ENCODE data around the gene TTC19.
"Not testable (repeated sequence)": the region's sequence is repeated elsewhere in the genome, so short reads cannot be mapped to it uniquely, and the experiment has no call there.

TTC19 gene

GRCh38 chr17:16050844-16051243 lies 51.2 kb downstream of the TTC19 start:
- Histone ChIP-seq H3K9me3 (ENCODE audit: insufficient read depth, low read length) (no peaks in the 10 kb centered on the region), H3K27me3 (ENCODE audit: low read depth, low read length) (no peaks in the 10 kb centered on the region), H3K36me3 (replicated peaks; ENCODE audit: low read depth, low read length) (peaks cover 7% of the 10 kb centered on the region), H3K9ac (ENCODE audit: low read length) (no peak overlapping the region), H3K4me1 (ENCODE audit: low read length) (no peaks in the 10 kb centered on the region), H4K20me1 (ENCODE audit: insufficient read depth, low read length) (no peaks in the 10 kb centered on the region), H2AFZ (ENCODE audit: low read depth, low read length) (no peak overlapping the region), H3K4me2 (ENCODE audit: low read length) (no peak overlapping the region), H3K4me3 (ENCODE audit: low read length) (no peak overlapping the region), H3K27ac (ENCODE audit: low read length) (no peak overlapping the region), H3K79me2 (ENCODE audit: low read length) (no peaks in the 10 kb centered on the region)
- TF ChIP-seq CTCF (IDR thresholded peaks at IDR 0.05; ENCODE audit: low read depth, low read length) (no peak), EZH2phosphoT487 (IDR thresholded peaks at IDR 0.05; ENCODE audit: low read depth) (no peak)

DNA sequence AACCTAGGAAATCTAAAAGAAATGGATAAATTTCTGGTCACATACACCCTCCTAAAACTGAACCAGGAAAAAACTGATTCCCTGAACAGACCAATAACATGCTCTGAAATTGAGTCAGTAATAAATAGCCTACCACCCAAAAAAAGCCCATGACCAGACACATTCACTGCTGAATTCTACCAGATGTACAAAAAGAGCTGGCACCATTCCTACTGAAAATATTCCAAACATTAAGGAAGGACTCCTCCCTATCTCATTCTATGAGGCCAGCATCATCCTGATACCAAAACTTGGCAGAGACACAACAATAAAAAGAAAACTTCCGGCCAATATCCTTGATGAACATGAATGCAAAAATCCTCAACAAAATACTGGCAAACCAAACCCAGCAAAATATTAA lies 52.9 kb downstream of the TTC19 start:
- Histone ChIP-seq H4K20me1 (ENCODE audit: insufficient read depth, low read length) (no peaks in the 10 kb centered on the region), H3K4me3 (ENCODE audit: low read length) (no peak overlapping the region), H3K36me3 (replicated peaks; ENCODE audit: low read depth, low read length) (peaks cover 4% of the 10 kb centered on the region), H3K4me1 (ENCODE audit: low read length) (no peaks in the 10 kb centered on the region), H3K9ac (ENCODE audit: low read length) (no peak overlapping the region), H3K79me2 (ENCODE audit: low read length) (no peaks in the 10 kb centered on the region), H3K9me3 (ENCODE audit: insufficient read depth, low read length) (no peaks in the 10 kb centered on the region), H3K27me3 (ENCODE audit: low read depth, low read length) (no peaks in the 10 kb centered on the region), H3K27ac (ENCODE audit: low read length) (no peak overlapping the region), H2AFZ (ENCODE audit: low read depth, low read length) (no peak overlapping the region), H3K4me2 (ENCODE audit: low read length) (no peak overlapping the region)
- TF ChIP-seq CTCF (IDR thresholded peaks at IDR 0.05; ENCODE audit: low read depth, low read length): no peak
- no peak for TF ChIP-seq EZH2phosphoT487 (IDR thresholded peaks at IDR 0.05; ENCODE audit: low read depth)

DNA sequence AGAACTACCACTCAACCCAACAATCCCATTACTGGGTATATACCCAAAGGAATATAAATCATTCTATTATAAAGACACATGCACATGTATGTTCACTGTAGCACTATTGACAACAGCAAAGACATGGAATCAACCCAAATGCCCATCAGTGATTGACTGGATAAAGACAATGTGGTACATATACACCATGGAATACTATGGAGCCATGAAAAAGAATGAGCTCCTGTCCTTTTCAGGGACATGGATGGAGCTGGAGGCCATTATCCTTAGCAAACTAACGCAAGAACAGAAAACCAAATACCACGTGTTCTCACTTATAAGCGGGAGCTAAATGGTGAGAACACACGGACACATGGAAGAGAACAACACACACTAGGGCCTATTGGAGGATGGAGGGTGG lies 55.5 kb downstream of the TTC19 start:
- H4K20me1 ChIP-seq (ENCODE audit: insufficient read depth, low read length); H3K27me3 ChIP-seq (ENCODE audit: low read depth, low read length); H3K9ac ChIP-seq (ENCODE audit: low read length); H3K79me2 ChIP-seq (ENCODE audit: low read length); H2AFZ ChIP-seq (ENCODE audit: low read depth, low read length); H3K4me3 ChIP-seq (ENCODE audit: low read length); H3K4me1 ChIP-seq (ENCODE audit: low read length); H3K9me3 ChIP-seq (ENCODE audit: insufficient read depth, low read length); H3K27ac ChIP-seq (ENCODE audit: low read length); H3K4me2 ChIP-seq (ENCODE audit: low read length): not testable (repeated sequence)
- H3K36me3 ChIP-seq (replicated peaks; ENCODE audit: low read depth, low read length): peaks cover 14% of the 10 kb centered on the region

GRCh38 chr17:16061631-16062030 lies 62.0 kb downstream of the TTC19 start:
- no peak for TF ChIP-seq CTCF (IDR thresholded peaks at IDR 0.05; ENCODE audit: low read depth, low read length)
- Histone ChIP-seq H3K4me1 (ENCODE audit: low read length) (no peaks in the 10 kb centered on the region), H3K27ac (ENCODE audit: low read length) (no peak overlapping the region), H3K4me2 (ENCODE audit: low read length) (no peak overlapping the region), H3K79me2 (ENCODE audit: low read length) (no peaks in the 10 kb centered on the region), H2AFZ (ENCODE audit: low read depth, low read length) (no peak overlapping the region), H3K9me3 (ENCODE audit: insufficient read depth, low read length) (no peaks in the 10 kb centered on the region), H3K9ac (ENCODE audit: low read length) (no peak overlapping the region), H3K4me3 (ENCODE audit: low read length) (no peak overlapping the region), H4K20me1 (ENCODE audit: insufficient read depth, low read length) (no peaks in the 10 kb centered on the region), H3K27me3 (ENCODE audit: low read depth, low read length) (no peaks in the 10 kb centered on the region), H3K36me3 (replicated peaks; ENCODE audit: low read depth, low read length) (peaks cover 20% of the 10 kb centered on the region)

GRCh38 chr17:16066125-16066524 lies 66.5 kb downstream of the TTC19 start:
- Histone ChIP-seq H4K20me1 (ENCODE audit: insufficient read depth, low read length) (no peaks in the 10 kb centered on the region), H3K4me3 (ENCODE audit: low read length) (no peak overlapping the region), H3K9ac (ENCODE audit: low read length) (no peak overlapping the region), H3K9me3 (ENCODE audit: insufficient read depth, low read length) (no peaks in the 10 kb centered on the region), H2AFZ (ENCODE audit: low read depth, low read length) (no peak overlapping the region), H3K27ac (ENCODE audit: low read length) (no peak overlapping the region), H3K79me2 (ENCODE audit: low read length) (no peaks in the 10 kb centered on the region), H3K27me3 (ENCODE audit: low read depth, low read length) (no peaks in the 10 kb centered on the region), H3K4me2 (ENCODE audit: low read length) (no peak overlapping the region), H3K4me1 (ENCODE audit: low read length) (no peaks in the 10 kb centered on the region), H3K36me3 (replicated peaks; ENCODE audit: low read depth, low read length) (peaks cover 23% of the 10 kb centered on the region)
- no peak for TF ChIP-seq CTCF (IDR thresholded peaks at IDR 0.05; ENCODE audit: low read depth, low read length)
- TF ChIP-seq EZH2phosphoT487 (IDR thresholded peaks at IDR 0.05; ENCODE audit: low read depth): no peak

Data from OCI-LY3 (cell line).